Stimulated activated CD4-positive, alpha-beta T cell treated with anti-CD3 and anti-CD28 coated beads, Interleukin-1b, Interleukin-23, amount 100 ng/mL, for 24 hours (primary cell): ENCODE results near the gene TMEM272.
A peak's percentile ranks its signal among the peaks of the same experiment; 100 is the strongest.

Experiments used
- DNase-seq, 4 experiments: peaks; one replicate each; pipeline ENCODE4 v3.0.0-alpha.2; 2020; ENCODE audit warnings: low read depth in 4 of 4, low spot score in 1 of 4

The TMEM272 gene, protein sequence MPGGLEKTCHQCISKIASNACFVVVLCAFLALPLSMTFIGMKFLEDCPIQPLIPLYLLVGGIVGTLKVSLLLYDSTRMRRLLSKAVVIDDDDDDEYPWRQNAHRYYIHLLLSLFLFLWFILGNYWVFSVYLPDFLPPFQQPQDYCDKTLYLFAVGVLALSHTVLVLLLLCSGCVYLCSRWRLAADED

DNA sequence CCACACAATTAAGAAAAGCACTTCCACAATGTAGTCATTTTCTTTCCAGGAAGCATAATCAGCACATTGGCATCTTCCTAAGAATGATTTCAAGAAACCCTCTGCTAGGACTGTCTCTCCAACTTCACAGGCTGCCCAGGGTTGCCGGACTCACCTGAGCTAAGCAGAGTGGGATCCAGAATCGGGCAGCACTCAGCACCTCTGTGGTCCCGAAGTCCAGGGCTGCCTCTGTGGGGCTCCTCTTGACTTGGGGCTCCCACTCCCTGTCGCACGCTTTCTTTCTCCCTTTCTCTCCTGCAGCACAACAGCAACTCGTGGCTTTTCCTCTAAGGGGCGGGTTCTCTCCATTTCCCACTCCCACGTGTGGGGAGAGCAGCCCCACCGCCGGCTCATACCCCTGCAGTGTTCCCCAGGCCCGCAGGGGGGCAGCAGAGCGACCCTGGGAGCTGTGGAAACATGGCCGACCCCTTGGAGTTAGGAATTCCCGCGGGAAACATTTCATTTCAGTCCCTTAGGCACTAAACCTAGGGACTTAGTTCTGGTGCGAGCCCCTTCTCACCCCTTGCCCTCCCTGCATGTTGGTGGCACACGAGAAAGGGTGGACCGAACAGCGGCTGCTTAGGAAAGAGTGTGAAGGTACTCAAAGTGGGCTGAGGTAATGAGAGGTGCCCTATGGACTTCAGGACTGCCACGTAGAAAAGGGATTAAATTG, at the start of gene TMEM272:
TSS of gene TMEM272 (minus strand) at position 316 of the 712 bp plus-strand sequence. CDS start 6,647 bp downstream, outside the sequence.
- peak in 2 of 4 experiments; percentile 42 to 48 for DNase-seq

DNA sequence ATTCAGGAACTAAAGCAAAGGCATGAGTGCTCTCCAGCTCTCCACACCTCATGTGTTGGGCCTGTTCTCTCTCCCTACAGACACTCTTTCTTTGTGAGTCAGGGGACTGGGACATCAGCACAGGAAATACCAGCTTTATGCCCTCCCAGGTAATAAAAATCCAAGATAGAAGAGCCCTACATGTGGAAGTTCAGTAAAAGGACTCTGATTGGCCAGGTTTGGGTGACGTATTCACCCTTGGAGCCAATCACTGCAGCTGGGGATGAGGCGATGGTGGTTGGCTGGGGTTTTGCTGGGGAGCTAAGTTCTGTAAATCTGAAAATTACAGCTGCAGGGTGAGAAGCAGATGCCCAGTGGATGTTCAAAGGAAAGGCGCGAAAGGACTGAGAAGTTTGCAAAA, 49.3 kb upstream of the TMEM272 start:
- DNase-seq: no peak

DNA sequence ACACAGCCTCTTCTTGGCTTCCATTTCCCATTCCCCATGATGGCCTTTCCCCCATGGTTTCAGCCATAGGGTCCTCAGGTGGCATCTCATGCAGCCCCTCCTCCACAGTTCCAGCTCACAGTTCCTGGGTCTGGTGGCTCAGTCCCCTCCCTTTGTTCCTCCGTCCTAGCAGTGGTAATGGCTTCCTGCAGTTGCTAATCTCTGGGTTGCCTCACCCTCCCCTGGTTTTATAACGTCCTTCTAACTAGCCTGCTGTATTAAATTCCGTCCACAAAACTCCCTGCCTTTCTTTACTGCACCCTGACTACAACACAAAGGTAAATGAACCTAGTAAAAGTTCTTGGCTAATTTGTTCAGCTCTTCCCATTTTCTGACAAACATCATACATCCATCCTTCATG, 47.7 kb upstream of the TMEM272 start:
- DNase-seq: no peak

DNA sequence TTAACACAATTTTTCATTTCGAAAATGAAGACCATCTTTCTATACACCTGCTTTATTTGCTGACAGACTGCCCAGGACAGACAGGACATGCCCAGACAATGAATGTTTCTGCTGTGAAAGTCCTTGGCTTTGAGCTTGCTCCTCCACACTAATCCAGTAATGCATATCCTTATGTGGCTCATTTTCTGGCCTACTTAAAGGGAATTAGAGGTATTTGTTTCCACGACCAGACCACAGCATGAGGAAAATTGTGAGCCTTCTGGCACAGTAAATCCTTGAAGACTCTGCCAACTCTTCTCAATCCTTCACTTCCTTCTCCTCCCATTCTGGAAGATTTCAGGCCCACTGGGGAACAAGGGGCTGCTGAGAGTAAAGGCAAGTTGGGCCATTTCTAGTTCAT, 42.5 kb upstream of the TMEM272 start:
- DNase-seq: no peak

DNA sequence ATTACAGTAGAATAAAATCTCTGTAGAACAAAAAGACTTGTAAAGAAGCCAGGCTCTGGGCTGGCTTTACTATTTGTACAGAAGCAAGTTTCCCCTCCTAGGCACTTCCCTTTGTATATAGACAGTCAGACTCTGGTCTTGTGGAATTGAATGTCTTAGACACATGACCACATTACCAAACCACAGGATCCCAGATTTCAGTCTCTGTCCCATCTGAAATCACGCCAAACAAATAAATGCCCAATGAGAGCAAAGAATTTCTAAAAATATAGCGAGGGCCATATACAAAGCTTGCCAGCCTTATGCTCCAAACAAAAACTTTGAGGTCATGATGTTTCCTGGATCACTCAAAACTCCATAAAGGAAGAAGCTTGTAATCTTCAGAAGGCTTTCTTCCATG, 40.7 kb upstream of the TMEM272 start:
- DNase-seq: no peak

DNA sequence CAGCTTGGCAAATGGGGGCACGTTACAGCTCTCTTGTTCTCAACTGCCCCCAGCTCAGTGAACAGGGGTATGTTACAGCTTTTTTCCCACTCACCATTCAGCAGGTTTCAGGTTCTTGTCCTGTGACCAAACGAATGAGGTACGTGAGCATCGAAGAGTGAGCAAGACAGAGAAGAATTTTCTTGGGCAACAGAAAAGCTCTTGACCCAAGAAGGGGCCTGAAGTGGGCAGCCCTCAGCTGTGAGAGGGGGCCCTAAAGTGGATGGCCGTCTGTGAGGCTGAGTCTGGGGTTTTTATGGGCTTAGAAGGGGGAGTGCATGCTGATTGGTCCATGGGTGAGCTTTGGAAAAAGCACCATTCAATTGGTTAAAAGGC, 38.2 kb upstream of the TMEM272 start:
- no peak for DNase-seq

DNA sequence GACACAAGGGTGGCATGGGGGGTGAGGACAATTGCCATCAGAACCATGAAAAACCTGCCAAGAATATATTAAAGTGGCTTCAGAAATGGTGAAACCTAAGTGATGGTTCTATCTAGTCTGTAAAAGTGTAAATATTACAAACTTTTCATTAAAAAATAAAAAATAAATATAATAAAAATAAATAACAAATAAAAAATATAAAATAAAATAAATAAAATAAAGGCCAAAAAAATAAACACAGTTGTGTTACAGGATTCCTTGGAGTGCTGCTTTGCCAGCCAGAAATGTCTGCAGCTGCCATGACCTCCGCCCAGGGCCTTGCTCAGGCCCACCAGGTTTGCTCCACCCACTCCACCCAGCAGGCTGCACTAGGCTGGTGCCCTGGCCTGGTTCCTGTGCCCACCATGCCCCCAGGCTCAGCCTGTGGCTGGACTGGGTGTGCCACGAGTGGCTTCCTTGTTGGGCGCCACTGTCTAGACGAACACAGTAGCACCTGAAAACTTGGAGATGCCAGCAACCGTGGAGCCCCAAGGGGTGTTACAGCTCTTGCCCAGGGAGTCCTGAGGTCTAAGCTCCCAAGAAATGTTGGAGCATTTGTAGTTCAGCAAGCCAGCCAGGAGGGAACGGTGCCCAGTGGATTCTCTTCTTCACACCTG, 37.7 kb upstream of the TMEM272 start:
- DNase-seq: no peak

DNA sequence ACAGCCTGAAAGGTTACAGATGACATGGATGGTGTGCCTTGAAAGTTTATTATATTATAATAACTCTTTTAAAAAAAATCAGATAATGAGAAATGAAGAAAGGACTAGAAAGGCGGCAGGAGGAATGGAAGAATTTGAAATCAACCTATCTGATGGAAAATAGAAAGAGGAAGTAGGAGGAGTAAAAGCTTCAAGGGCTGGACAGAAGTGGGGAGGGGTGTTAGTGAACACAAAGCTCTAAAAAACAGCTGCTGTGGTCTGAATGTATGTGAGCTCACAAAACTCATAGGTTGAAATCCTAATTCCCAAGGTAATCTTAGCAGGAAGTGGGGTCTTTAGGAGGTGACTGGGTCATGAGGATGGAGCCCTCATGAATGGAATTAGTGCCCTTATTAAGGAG, 36.3 kb upstream of the TMEM272 start:
- DNase-seq: no peak

DNA sequence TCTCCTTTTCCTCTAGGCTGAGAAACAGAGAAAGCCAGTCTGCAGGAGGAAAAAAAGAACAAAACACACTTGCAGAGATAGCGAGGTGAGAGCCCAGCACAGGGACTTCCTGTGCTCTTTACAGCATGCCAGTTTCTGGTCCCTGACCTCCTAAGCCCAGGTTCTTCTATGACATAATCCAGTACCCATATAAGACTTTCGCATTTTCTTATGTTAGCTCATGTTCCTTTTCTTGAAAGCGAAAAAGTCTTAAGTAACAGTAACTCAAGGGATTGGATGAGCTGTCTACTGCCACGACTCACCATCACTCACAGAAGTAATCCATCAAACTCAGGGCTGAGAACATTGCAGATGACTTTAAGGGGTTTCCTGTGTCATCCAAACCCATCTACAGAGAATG, 34.2 kb upstream of the TMEM272 start:
- DNase-seq: no peak

DNA sequence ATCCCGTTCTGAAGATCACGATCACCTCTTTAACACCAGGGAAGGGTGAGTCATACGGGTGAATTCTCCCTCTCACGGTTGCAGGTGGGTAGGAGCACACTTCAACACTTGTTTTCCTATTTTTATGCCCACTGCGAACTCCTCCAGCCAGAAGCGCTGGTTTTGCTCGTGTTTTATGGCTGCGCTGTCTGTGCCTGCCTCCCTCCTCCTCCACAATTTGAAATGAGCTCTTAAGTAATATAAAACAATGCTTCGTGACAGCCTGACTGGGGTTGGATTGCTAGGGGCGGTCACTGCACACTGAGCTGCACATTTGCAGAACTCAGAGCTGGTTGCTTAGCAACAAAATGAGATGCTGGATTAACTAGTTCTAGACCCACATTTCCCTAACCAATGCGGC, 29.7 kb upstream of the TMEM272 start:
- no peak for DNase-seq

DNA sequence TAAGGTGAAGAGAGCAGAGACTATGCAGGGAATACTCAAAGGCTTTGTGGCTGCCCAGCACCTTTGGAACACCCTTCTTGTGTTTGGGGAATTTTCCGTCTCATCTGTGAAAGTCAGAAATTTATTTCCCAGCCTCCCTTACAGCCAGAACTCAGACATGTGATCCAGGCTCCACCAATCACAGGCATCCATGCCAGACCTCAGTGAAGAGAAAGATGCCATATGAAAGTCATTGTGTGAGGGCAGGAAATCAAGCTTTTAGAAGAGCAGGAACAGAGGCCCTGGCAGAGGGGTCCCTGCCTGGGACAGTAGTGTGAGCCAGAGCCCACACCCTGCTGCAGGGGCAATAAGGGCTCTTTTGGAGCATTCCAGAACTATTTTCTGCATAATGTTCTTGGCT, 28.9 kb upstream of the TMEM272 start:
- DNase-seq: no peak

DNA sequence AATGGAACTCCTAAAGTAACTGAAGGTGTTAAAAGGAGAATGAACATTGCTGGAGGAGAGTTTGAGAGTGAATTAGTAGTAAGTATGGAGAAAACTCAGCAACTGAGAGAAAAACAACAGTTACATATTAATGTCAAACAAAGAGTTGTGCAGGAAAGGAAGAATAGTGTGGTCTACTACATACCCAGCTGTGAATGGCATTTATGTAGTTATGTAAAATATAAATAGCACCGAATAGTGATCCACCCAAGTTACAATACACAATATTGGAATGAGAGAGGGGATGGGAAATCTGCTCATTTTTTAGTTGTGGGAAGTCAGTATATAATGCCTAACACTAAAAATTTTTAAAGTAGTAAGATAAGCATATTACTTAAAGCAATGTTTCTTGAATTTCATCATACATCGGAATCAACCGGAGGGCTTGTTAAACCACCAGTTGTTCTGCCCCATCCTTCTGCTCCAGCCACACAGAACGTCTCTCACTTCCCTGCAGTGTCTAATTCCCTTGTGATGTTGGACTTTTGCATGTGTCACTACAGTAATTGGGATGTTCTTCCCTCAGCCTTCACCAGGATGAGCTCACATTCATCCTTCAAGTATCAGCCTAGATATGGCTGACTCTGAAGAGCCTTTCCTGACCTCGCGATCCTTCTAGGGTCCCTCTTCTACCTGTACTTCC, 28.3 kb upstream of the TMEM272 start:
- DNase-seq: no peak

DNA sequence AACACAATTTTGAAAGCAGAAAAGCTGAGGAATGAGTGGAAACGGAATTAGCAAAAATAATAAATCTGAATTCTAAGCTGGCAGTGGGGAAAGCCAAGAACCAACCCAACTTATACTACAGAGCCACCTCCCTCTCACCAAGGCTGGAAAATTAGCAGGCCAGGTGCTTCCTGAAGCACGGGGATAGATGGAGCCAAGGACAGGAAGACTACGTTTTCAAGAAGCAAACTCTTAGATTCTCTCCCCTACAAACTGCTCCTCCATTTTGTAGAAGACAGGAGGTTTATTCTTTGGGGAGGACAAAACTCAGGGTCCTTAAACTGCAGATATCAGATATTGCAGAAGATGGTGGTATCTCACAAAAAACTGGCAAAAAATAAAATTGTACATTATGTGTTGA, 25.6 kb upstream of the TMEM272 start:
- no peak for DNase-seq

DNA sequence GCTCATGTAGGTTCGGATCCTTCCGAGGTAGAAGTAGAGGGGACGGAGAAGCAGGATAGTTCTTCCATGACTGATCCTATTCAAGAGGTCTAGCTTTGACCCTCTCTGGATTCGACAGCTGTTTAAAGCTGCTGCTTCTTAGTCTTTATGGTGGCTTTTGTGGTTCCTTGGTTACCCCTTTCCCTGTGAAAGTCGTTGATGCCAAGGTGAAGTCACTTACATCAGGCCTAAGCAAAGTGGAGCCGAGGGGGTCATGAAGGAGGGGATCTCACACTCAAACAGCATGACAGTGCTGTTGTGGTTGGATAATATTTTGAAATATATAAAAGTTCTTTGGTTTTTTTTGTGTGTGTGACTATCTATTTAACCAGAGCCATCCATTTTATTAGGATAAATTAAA, 24.9 kb upstream of the TMEM272 start:
- DNase-seq: no peak

DNA sequence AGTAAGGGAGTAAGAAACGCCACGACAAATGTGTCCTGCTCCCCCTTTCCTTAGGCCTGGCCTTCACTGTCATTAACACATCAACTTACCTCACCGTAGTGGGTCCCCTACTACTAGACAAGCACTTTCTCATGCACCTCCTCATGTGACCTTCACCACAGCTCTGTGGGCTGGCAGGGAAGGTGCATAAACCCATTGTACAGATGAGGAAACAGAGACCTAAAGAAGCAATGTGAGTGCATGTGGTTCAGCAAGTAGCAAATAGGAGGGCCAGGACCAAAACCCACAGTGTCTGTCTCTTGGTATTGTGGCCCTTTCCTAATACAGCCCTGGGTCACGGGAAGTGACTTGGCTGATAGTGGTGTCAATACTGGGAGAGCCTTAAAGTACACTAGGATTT, 22.1 kb upstream of the TMEM272 start:
- no peak for DNase-seq

DNA sequence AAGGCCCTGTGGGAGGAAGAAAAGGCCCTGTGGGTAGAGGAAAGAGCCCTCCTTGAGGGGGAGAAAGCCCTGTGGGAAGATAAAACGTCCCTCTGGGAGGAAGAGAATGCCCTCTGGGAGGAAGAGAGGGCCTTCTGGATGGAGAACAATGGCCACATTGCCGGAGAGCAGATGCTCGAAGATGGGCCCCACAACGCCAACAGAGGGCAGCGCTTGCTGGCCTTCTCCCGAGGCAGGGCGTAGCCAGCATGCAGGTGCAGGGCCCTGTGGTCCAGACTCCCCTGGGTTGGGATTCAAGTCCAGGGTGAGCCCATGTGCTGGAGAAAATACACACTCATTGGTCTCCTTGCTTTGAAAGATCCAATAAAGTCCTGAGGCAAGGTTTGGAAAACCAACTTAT, 20.9 kb upstream of the TMEM272 start:
- DNase-seq: no peak

DNA sequence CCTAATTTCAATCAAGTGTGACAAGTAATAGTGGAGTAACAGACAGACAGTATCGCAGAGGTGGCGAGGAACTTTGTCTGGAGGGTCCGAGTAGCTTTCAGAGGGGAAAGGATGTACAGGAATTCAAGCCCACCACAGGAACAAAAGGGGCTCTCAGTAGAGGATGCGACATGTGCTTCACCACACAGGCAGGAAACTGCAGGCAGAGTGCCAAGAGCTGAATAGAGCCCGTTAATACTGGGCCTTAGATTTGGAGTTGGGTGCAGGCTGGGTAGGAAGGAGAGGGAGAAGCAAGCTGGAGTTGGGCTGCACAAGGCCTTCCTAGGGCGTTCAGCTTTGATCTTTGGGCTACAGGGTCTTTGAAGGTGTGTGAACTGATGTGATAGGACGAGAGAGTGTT, 18.0 kb upstream of the TMEM272 start:
- DNase-seq: no peak

DNA sequence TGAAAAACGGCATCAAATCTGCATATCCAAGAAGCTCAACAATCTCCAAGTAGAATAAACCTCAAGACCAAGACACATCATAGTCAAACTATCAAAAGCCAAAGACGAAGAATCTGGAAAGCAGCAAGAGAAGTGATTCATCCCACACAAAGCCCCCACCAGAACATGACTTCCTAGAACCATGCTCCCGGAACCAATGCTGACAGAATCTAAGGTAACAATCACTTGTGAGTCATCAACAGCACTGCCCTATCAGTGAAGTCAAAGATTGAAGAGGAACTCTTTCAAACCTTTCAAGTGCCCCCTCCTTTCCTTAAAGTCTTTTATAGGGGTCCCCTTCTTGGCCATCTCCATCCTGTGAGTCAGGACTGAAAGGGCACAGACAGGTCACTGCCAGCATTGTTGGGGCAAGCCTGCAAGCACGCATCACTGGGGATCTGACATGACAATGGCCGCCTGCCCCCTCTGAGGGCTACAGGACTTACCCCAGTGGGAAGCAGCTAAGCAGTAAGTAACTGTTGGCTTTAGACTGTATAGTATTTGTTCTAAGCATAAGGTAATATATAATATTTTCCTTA, 16.8 kb upstream of the TMEM272 start, which contains the start of gene CCDC70:
TSS of gene CCDC70 (plus strand) at position 247 of the 578 bp plus-strand sequence. CDS start 3,443 bp downstream, outside the sequence.
- no peak for DNase-seq

DNA sequence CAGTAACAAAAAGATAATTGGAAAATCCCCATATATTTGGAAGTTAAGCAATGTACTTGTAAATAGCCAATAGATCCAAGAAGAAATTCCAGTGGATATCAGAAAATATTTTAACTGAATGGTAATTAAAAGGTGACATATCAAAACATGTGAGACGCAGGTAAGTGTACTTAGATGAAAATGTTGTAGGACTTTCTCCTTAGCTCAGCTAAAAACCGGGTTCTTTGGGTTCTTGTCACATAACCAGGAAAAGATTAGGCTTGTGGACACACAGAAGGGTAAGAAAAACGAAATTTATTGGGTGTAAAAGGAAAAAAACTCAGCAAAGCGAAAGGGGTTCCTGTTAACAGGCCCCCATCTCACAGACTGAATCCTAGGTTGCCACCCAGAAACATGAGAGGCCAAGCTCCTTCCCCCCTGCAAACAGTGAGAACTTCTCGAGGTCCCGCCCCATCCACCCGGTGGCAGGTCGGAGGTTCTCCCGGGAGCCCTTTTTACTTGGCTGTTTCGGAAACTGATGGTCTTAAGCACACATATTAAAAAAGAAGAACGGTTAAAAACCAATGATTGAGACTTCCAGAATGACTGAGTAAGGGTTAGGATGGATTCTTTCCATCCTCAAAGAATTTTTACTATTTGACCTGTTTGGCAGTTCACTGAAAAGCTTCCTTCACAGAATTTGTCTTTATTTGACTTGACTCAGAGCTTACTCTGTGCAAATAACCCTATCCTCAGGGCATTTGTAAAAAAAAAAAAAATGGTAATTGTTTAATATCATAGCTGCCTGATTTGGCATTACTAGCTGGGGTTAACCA, 13.7 kb upstream of the TMEM272 start:
- DNase-seq: no peak

DNA sequence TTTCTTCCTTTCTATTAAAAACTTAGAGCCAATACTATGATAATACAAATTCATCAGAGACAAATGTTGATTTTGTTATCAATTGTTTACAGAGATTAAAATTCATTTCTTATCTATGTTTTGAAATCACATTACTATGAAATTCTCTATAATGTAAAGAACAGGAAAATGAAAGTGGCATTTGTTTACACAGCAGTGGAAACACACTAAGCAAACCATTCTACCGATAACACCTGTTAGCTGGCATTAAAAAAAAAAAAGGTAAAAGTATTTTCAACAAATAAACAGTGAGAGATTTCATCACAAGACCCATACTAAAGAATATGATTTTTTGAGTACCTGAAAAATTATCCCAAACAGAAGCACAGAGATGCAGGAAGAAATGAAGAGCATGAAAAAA, 12.0 kb upstream of the TMEM272 start:
- DNase-seq: no peak
